Effector memory CD4-positive, alpha-beta T cell (primary cell): ENCODE data around the gene NPAT.

Source experiments
- DNase-seq, 3 donors: peaks; one replicate each; pipeline ENCODE4 v3.0.0-alpha.2; 2020
- H3K27ac ChIP-seq: 2 replicates; pipeline ENCODE4 v1.7.0; 2013; ENCODE audit warnings: mild to moderate bottlenecking, low read length, moderate library complexity; ENCODE audit not compliant: insufficient read depth, poor library complexity, severe bottlenecking
- H3K27me3 ChIP-seq: replicated peaks from 2 replicates; pipeline ENCODE4 v1.7.0; 2013; ENCODE audit warnings: mild to moderate bottlenecking, low read length; ENCODE audit not compliant: insufficient read depth, control insufficient read depth, poor library complexity, severe bottlenecking
- H3K36me3 ChIP-seq: 2 replicates; pipeline ENCODE4 v1.7.0; 2013; ENCODE audit warnings: mild to moderate bottlenecking, low read length, moderate library complexity; ENCODE audit not compliant: control insufficient read depth, insufficient read depth
- H3K4me1 ChIP-seq: 2 replicates; pipeline ENCODE4 v1.7.0; 2013; ENCODE audit warnings: low read length, mild to moderate bottlenecking; ENCODE audit not compliant: control insufficient read depth, insufficient read depth, poor library complexity, severe bottlenecking
- H3K4me3 ChIP-seq: 2 replicates; pipeline ENCODE4 v1.7.0; 2013; ENCODE audit warnings: low read length, low read depth, mild to moderate bottlenecking; ENCODE audit not compliant: insufficient read depth, poor library complexity, severe bottlenecking
- H3K9me3 ChIP-seq: 2 replicates; pipeline ENCODE4 v1.7.0; 2013; ENCODE audit warnings: mild to moderate bottlenecking, low read length, moderate library complexity; ENCODE audit not compliant: control insufficient read depth
- total RNA-seq, 3 donors: gene quantifications; one replicate each; lab custom pipeline; 2026; lab: John Stamatoyannopoulos, UW

NPAT gene
- total RNA-seq, result 104 to 139 (median 109) reads per million in 3 donors

GRCh38 chr11:108222574-108223347 is at the start of gene NPAT, which contains the start of gene ATM:
Gene NPAT, minus strand, starts transcription at chr11:108222638. Its CDS starts 102 bp downstream, at chr11:108222536.
Gene ATM, plus strand, starts transcription at chr11:108223067. Its CDS starts 4,558 bp downstream, at chr11:108227625.
- peaks cover 17% of the 10 kb centered on the region for H3K4me1 ChIP-seq
- peak within 1 kb of the TSS; percentile 99 for H3K27ac ChIP-seq
- H3K4me3 ChIP-seq, result peak within 1 kb of the TSS; percentile 81

GRCh38 chr11:108269583-108269982 is 47.1 kb upstream of the NPAT start:
- peaks cover 35% of the 10 kb centered on the region for H3K36me3 ChIP-seq

More at GRCh38 chr11:108222574-108223347, at the start of gene NPAT, which contains the start of gene ATM:
- peak; percentile 99 for DNase-seq
- H3K27me3 ChIP-seq, result no peaks in the 10 kb centered on the region
- no peaks in the 10 kb centered on the region for H3K9me3 ChIP-seq
- H3K36me3 ChIP-seq, result no peaks in the 10 kb centered on the region

GRCh38 chr11:108253176-108253575 is 30.7 kb upstream of the NPAT start:
- Histone ChIP-seq H3K27me3 (no peaks in the 10 kb centered on the region), H3K27ac (no peak overlapping the region), H3K4me1 (peaks cover 3% of the 10 kb centered on the region), H3K36me3 (peaks cover 66% of the 10 kb centered on the region), H3K9me3 (no peaks in the 10 kb centered on the region), H3K4me3 (no peak overlapping the region)
- no peak for DNase-seq

More at GRCh38 chr11:108269583-108269982, 47.1 kb upstream of the NPAT start:
- Histone ChIP-seq H3K27ac (no peak overlapping the region), H3K4me3 (no peak overlapping the region), H3K9me3 (no peaks in the 10 kb centered on the region), H3K4me1 (no peaks in the 10 kb centered on the region), H3K27me3 (no peaks in the 10 kb centered on the region)
- DNase-seq, result no peak

- no peak for DNase-seq
- Histone ChIP-seq H3K4me1 (peaks cover 25% of the 10 kb centered on the region), H3K4me3 (no peak overlapping the region), H3K27ac (peak overlapping the region; percentile 4), H3K36me3 (peaks cover 34% of the 10 kb centered on the region), H3K9me3 (no peaks in the 10 kb centered on the region), H3K27me3 (no peaks in the 10 kb centered on the region)
Measured at GRCh38 chr11:108246885-108247284, 24.4 kb upstream of the NPAT start.

GRCh38 chr11:108246308-108246707 is 23.9 kb upstream of the NPAT start:
- no peak for DNase-seq
- Histone ChIP-seq H3K4me3 (no peak overlapping the region), H3K4me1 (peaks cover 30% of the 10 kb centered on the region), H3K36me3 (peaks cover 30% of the 10 kb centered on the region), H3K27ac (peak overlapping the region; percentile 4), H3K9me3 (no peaks in the 10 kb centered on the region), H3K27me3 (no peaks in the 10 kb centered on the region)

- H3K4me3 ChIP-seq, result no peak overlapping the region
- peak overlapping the region; percentile 57 for H3K27ac ChIP-seq
- H3K4me1 ChIP-seq, result peaks cover 58% of the 10 kb centered on the region
- no peak for DNase-seq
- H3K27me3 ChIP-seq, result no peaks in the 10 kb centered on the region
- H3K9me3 ChIP-seq, result no peaks in the 10 kb centered on the region
- peaks cover 10% of the 10 kb centered on the region for H3K36me3 ChIP-seq
Measured at GRCh38 chr11:108242422-108242821, 20.0 kb upstream of the NPAT start.

GRCh38 chr11:108241330-108242037 is 19.0 kb upstream of the NPAT start:
- no peaks in the 10 kb centered on the region for H3K9me3 ChIP-seq
- no peak for DNase-seq
- no peak overlapping the region for H3K4me3 ChIP-seq
- H3K27ac ChIP-seq, result peak overlapping the region; percentile 57
- peaks cover 62% of the 10 kb centered on the region for H3K4me1 ChIP-seq
- no peaks in the 10 kb centered on the region for H3K27me3 ChIP-seq
- peaks cover 4% of the 10 kb centered on the region for H3K36me3 ChIP-seq

- Histone ChIP-seq H3K36me3 (peaks cover 3% of the 10 kb centered on the region), H3K27ac (peak overlapping the region; percentile 89), H3K9me3 (no peaks in the 10 kb centered on the region), H3K4me1 (peaks cover 75% of the 10 kb centered on the region), H3K4me3 (peak overlapping the region; percentile 21), H3K27me3 (no peaks in the 10 kb centered on the region)
- no peak for DNase-seq
Measured at GRCh38 chr11:108239076-108239475, 16.6 kb upstream of the NPAT start.

GRCh38 chr11:108237058-108237481 is 14.6 kb upstream of the NPAT start:
- Histone ChIP-seq H3K27ac (peak overlapping the region; percentile 89), H3K4me1 (peaks cover 67% of the 10 kb centered on the region), H3K36me3 (peaks cover 15% of the 10 kb centered on the region), H3K9me3 (no peaks in the 10 kb centered on the region), H3K27me3 (no peaks in the 10 kb centered on the region), H3K4me3 (peak overlapping the region; percentile 27)
- DNase-seq, result no peak

GRCh38 chr11:108235633-108236032 is 13.2 kb upstream of the NPAT start:
- DNase-seq, result no peak
- Histone ChIP-seq H3K9me3 (no peaks in the 10 kb centered on the region), H3K27ac (peak overlapping the region; percentile 89), H3K27me3 (no peaks in the 10 kb centered on the region), H3K4me1 (peaks cover 54% of the 10 kb centered on the region), H3K4me3 (no peak overlapping the region), H3K36me3 (peaks cover 28% of the 10 kb centered on the region)
